GM23338 (cell line): Measurements from ENCODE around the gene SEC14L1. TPM values are rescaled to one million over a fixed set of nuclear protein-coding genes. Genes with fewer than 3 reads are reported as not detected.
A peak's percentile ranks its signal among the peaks of the same experiment; 100 is the strongest.

Experiments used
- ATAC-seq: fragments of 200-7000 bp; cut with Tn5 transposase; 3 replicates; pipeline ENCODE4 v1.9.1; 2020
- DNase-seq: peaks from one replicate; pipeline ENCODE4 v3.0.0-alpha.2; 2015; ENCODE audit warnings: low spot score
- H2AFZ ChIP-seq: fragments of 200-600 bp; sonication (generic); 2 replicates; pipeline ENCODE4 v1.8.0; 2016; ENCODE audit warnings: antibody characterized with exemption, mild to moderate bottlenecking, moderate library complexity
- H3F3A ChIP-seq: fragments of 200-600 bp; sonication (generic); replicated peaks from 2 replicates; pipeline ENCODE4 v1.8.0; 2017; ENCODE audit warnings: antibody characterized with exemption, mixed run types, low read depth
- H3K27ac ChIP-seq: fragments of 200-600 bp; sonication (generic); 2 replicates; pipeline ENCODE4 v1.6.1; 2016; ENCODE audit warnings: low read depth
- H3K27me3 ChIP-seq: fragments of 200-600 bp; sonication (generic); 2 replicates; pipeline ENCODE4 v1.8.0; 2016; ENCODE audit warnings: mild to moderate bottlenecking, mixed run types, moderate library complexity; ENCODE audit not compliant: insufficient read depth
- H3K36me3 ChIP-seq: fragments of 200-600 bp; sonication (generic); 2 replicates; pipeline ENCODE4 v1.8.0; 2016; ENCODE audit warnings: mild to moderate bottlenecking; ENCODE audit not compliant: insufficient read depth
- H3K4me1 ChIP-seq: fragments of 200-600 bp; sonication (generic); 2 replicates; pipeline ENCODE4 v1.8.0; 2016; ENCODE audit warnings: mild to moderate bottlenecking, moderate library complexity; ENCODE audit not compliant: insufficient read depth
- H3K4me2 ChIP-seq: fragments of 200-600 bp; sonication (generic); 2 replicates; pipeline ENCODE4 v1.7.1; 2017; ENCODE audit warnings: mixed run types
- H3K4me3 ChIP-seq: fragments of 200-600 bp; sonication (generic); 2 replicates; pipeline ENCODE4 v1.6.1; 2016; ENCODE audit warnings: mixed run types
- H3K79me2 ChIP-seq: fragments of 200-600 bp; sonication (generic); replicated peaks from 2 replicates; pipeline ENCODE4 v1.8.0; 2017; ENCODE audit warnings: mild to moderate bottlenecking; ENCODE audit not compliant: insufficient read depth
- H3K9me2 ChIP-seq: fragments of 200-600 bp; sonication (generic); 2 replicates; pipeline ENCODE4 v1.8.0; 2017; ENCODE audit not compliant: insufficient read depth
- H4K20me1 ChIP-seq: fragments of 200-600 bp; sonication (generic); replicated peaks from 2 replicates; pipeline ENCODE4 v1.8.0; 2017; ENCODE audit warnings: mild to moderate bottlenecking; ENCODE audit not compliant: insufficient read depth
- H3K27ac Mint-ChIP-seq: 2 replicates; pipeline ENCODE4 v1.8.0; 2020; ENCODE audit warnings: inconsistent platforms, mild to moderate bottlenecking, moderate library complexity, mixed read lengths
- H3K27me3 Mint-ChIP-seq: 3 replicates; pipeline ENCODE4 v1.8.0; 2022; ENCODE audit warnings: low read depth, mild to moderate bottlenecking, moderate library complexity, mixed read lengths, inconsistent platforms; ENCODE audit not compliant: insufficient read depth, poor library complexity
- H3K36me3 Mint-ChIP-seq: 3 replicates; pipeline ENCODE4 v1.8.0; 2021; ENCODE audit warnings: low read depth, mild to moderate bottlenecking, inconsistent platforms, moderate library complexity, mixed read lengths
- H3K4me1 Mint-ChIP-seq: 3 replicates; pipeline ENCODE4 v1.8.0; 2020; ENCODE audit warnings: mild to moderate bottlenecking, inconsistent platforms, mixed read lengths
- H3K4me3 Mint-ChIP-seq: 3 replicates; pipeline ENCODE4 v1.8.0; 2021; ENCODE audit warnings: moderate library complexity, mild to moderate bottlenecking, inconsistent platforms, mixed read lengths
- H3K9me3 Mint-ChIP-seq: 3 replicates; pipeline ENCODE4 v1.8.0; 2020; ENCODE audit warnings: moderate library complexity, mild to moderate bottlenecking, inconsistent platforms, mixed read lengths
- CREB1 ChIP-seq: fragments of 250-450 bp; sonication (Bioruptor Pico); IDR thresholded peaks from 2 replicates; pipeline ENCODE4 v1.5.0; 2020; ENCODE audit warnings: low read depth, mild to moderate bottlenecking, moderate library complexity
- EZH2 ChIP-seq: fragments of 200-600 bp; sonication (generic); IDR thresholded peaks from one replicate; pipeline ENCODE4 v1.8.0; 2017; ENCODE audit warnings: antibody characterized with exemption, mild to moderate bottlenecking, low read depth; ENCODE audit not compliant: unreplicated experiment
- EZH2phosphoT487 ChIP-seq: fragments of 200-600 bp; sonication (generic); IDR thresholded peaks from one replicate; pipeline ENCODE4 v1.8.1; 2018; ENCODE audit warnings: antibody characterized with exemption; ENCODE audit not compliant: unreplicated experiment
- JUNB ChIP-seq: IDR thresholded peaks from one replicate; pipeline ENCODE4 v1.6.1; 2016; ENCODE audit warnings: antibody characterized with exemption; ENCODE audit not compliant: unreplicated experiment
- POLR2AphosphoS5 ChIP-seq: IDR thresholded peaks from 2 replicates; pipeline ENCODE4 v1.6.1; 2016; ENCODE audit warnings: antibody characterized with exemption, low read depth
- STAT1 ChIP-seq: IDR thresholded peaks from one replicate; pipeline ENCODE4 v1.6.1; 2016; ENCODE audit warnings: antibody characterized with exemption; ENCODE audit not compliant: unreplicated experiment
- ZNF114 ChIP-seq: fragments of 250-450 bp; sonication (Bioruptor Pico); IDR thresholded peaks from 2 replicates; pipeline ENCODE4 v1.5.0; 2020; ENCODE audit warnings: mild to moderate bottlenecking, moderate library complexity
- ZNF331 ChIP-seq: fragments of 250-450 bp; sonication (Bioruptor Pico); IDR thresholded peaks from 2 replicates; pipeline ENCODE4 v1.5.0; 2020; ENCODE audit warnings: low read depth, mild to moderate bottlenecking, moderate library complexity
- polyA plus RNA-seq: library from polyadenylated mRNA; unstranded; fragments of >200 nt; fragmentation: Nextera tagmentation; extraction: Ambion mirVana; gene quantifications from 2 replicates; pipeline ENCODE4 v1.2.1, GENCODE V29; 2016
- total RNA-seq: library from RNA; depleted of rRNA; stranded (reverse); fragments of >200 nt; shearing (Covaris generic); gene quantifications from 2 replicates; pipeline ENCODE4 v1.2.3, GENCODE V29; 2014
- TF ChIP-seq, protein P1 (sequence below): IDR thresholded peaks from one replicate; pipeline ENCODE4 v1.6.1; 2018; ENCODE audit warnings: antibody characterized with exemption; ENCODE audit not compliant: unreplicated experiment
- TF ChIP-seq, protein P2 (sequence below): IDR thresholded peaks from 2 replicates; pipeline ENCODE4 v1.6.1; 2016; ENCODE audit warnings: antibody characterized with exemption
- TF ChIP-seq, protein P3 (sequence below): fragments of 250-450 bp; sonication (Bioruptor Pico); IDR thresholded peaks from 2 replicates; pipeline ENCODE4 v1.5.0; 2020; ENCODE audit warnings: mild to moderate bottlenecking, moderate library complexity
- TF ChIP-seq, protein P4 (sequence below), 2 experiments: fragments of 200-600 bp in 1 of 2; sonication (generic) in 1 of 2; conservative IDR thresholded peaks; 2 replicates each; pipeline versions ENCODE4 v1.5.1 to v1.6.1; 2016 to 2017; ENCODE audit warnings: antibody characterized with exemption in 2 of 2, low read depth in 2 of 2, mild to moderate bottlenecking in 2 of 2, moderate library complexity in 1 of 2

SEC14L1 gene
- total and polyA plus RNA-seq, 2 experiments from 2014 or later = 26.8 to 54.8 TPM

DNA sequence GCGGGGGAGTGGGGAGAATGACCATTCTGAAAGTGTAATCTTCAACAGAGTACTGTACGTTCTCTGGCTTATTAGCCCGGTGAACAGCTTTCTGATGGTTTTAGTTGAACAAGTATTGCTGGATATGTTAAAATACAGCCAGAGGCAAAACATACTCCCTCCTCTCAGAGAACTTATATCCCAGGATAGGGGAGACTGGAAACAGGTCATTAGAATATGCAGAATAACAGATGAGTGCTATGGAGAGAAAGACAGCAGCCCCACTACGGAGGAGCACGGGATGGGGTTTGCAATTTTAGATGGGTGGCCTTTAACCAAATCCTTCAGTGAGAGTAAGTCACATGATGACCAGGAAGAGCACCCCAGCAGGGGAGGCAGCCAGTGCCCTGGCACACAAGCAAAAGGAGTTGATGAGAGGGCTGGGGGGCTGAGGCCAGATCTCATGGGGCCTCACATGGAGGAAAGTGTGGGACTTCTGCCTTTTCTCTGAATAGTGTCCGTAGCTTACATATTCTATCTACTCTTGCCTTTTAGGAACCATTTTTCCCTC is 43.1 kb upstream of the SEC14L1 start (continued):
- TF ChIP-seq JUNB (no peak), STAT1 (no peak), ZNF114 (CRISPR knock-in tag) (no peak), EZH2phosphoT487 (no peak)
- TF ChIP-seq, protein P1, sequence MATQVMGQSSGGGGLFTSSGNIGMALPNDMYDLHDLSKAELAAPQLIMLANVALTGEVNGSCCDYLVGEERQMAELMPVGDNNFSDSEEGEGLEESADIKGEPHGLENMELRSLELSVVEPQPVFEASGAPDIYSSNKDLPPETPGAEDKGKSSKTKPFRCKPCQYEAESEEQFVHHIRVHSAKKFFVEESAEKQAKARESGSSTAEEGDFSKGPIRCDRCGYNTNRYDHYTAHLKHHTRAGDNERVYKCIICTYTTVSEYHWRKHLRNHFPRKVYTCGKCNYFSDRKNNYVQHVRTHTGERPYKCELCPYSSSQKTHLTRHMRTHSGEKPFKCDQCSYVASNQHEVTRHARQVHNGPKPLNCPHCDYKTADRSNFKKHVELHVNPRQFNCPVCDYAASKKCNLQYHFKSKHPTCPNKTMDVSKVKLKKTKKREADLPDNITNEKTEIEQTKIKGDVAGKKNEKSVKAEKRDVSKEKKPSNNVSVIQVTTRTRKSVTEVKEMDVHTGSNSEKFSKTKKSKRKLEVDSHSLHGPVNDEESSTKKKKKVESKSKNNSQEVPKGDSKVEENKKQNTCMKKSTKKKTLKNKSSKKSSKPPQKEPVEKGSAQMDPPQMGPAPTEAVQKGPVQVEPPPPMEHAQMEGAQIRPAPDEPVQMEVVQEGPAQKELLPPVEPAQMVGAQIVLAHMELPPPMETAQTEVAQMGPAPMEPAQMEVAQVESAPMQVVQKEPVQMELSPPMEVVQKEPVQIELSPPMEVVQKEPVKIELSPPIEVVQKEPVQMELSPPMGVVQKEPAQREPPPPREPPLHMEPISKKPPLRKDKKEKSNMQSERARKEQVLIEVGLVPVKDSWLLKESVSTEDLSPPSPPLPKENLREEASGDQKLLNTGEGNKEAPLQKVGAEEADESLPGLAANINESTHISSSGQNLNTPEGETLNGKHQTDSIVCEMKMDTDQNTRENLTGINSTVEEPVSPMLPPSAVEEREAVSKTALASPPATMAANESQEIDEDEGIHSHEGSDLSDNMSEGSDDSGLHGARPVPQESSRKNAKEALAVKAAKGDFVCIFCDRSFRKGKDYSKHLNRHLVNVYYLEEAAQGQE = no peak

DNA sequence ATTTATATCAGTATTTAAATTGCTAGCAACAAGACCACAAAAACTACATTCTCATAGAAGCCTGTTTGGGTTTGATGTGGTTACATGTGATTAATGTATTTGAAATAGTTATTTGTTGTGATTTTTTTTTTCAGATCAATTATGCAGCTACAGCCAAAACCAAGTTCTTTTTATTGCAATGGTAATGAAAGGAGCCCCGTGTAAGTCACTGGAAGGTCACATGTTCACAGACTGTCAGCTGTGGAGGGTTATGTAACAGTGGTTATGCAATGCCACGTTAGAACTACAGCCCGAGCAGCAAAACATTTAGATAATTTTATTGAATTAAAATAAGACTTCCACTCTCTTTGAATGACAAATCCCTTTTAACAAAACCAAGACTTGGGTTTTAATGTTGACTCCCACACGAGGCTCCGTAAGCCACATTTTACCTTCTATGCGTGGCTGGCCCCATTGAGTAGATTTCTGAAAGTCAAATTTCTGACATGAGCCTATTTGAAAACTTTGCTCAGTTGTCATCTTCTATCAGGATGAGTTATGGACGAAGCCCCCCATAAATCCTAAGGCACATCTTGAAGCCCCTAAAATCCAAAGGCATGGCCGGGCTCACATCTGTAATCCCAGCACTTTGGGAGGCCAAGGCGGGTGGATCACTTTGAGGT is 41.8 kb upstream of the SEC14L1 start:
- Mint-ChIP-seq H3K4me3 (no peak overlapping the region), H3K36me3 (peaks cover 42% of the 10 kb centered on the region), H3K27ac (0 out of 2 replicates have a peak overlapping the region, but pooled peaks have one; percentile 46), H3K9me3 (no peaks in the 10 kb centered on the region), H3K27me3 (peaks cover 9% of the 10 kb centered on the region), H3K4me1 (peaks cover 23% of the 10 kb centered on the region)
- no peak overlapping the region for H3K4me3 ChIP-seq
- no peaks in the 10 kb centered on the region for H3F3A ChIP-seq
- no peak overlapping the region for H2AFZ ChIP-seq
- no peaks in the 10 kb centered on the region for H3K79me2 ChIP-seq
- ATAC-seq (no peak), DNase-seq (no peak)
- no peak overlapping the region for H3K4me2 ChIP-seq
- H3K36me3 ChIP-seq = no peaks in the 10 kb centered on the region; the same call in 1 of the 2 replicates
- peaks cover 6% of the 10 kb centered on the region; the same call in 1 of the 2 replicates for H3K4me1 ChIP-seq
- H3K27me3 ChIP-seq = no peaks in the 10 kb centered on the region
- no peaks in the 10 kb centered on the region for H3K9me2 ChIP-seq
- H4K20me1 ChIP-seq = no peaks in the 10 kb centered on the region; the same call in 1 of the 2 replicates
- H3K27ac ChIP-seq = no peak overlapping the region
- TF ChIP-seq, protein P2, sequence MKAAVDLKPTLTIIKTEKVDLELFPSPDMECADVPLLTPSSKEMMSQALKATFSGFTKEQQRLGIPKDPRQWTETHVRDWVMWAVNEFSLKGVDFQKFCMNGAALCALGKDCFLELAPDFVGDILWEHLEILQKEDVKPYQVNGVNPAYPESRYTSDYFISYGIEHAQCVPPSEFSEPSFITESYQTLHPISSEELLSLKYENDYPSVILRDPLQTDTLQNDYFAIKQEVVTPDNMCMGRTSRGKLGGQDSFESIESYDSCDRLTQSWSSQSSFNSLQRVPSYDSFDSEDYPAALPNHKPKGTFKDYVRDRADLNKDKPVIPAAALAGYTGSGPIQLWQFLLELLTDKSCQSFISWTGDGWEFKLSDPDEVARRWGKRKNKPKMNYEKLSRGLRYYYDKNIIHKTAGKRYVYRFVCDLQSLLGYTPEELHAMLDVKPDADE = no peak
- TF ChIP-seq, protein P3, sequence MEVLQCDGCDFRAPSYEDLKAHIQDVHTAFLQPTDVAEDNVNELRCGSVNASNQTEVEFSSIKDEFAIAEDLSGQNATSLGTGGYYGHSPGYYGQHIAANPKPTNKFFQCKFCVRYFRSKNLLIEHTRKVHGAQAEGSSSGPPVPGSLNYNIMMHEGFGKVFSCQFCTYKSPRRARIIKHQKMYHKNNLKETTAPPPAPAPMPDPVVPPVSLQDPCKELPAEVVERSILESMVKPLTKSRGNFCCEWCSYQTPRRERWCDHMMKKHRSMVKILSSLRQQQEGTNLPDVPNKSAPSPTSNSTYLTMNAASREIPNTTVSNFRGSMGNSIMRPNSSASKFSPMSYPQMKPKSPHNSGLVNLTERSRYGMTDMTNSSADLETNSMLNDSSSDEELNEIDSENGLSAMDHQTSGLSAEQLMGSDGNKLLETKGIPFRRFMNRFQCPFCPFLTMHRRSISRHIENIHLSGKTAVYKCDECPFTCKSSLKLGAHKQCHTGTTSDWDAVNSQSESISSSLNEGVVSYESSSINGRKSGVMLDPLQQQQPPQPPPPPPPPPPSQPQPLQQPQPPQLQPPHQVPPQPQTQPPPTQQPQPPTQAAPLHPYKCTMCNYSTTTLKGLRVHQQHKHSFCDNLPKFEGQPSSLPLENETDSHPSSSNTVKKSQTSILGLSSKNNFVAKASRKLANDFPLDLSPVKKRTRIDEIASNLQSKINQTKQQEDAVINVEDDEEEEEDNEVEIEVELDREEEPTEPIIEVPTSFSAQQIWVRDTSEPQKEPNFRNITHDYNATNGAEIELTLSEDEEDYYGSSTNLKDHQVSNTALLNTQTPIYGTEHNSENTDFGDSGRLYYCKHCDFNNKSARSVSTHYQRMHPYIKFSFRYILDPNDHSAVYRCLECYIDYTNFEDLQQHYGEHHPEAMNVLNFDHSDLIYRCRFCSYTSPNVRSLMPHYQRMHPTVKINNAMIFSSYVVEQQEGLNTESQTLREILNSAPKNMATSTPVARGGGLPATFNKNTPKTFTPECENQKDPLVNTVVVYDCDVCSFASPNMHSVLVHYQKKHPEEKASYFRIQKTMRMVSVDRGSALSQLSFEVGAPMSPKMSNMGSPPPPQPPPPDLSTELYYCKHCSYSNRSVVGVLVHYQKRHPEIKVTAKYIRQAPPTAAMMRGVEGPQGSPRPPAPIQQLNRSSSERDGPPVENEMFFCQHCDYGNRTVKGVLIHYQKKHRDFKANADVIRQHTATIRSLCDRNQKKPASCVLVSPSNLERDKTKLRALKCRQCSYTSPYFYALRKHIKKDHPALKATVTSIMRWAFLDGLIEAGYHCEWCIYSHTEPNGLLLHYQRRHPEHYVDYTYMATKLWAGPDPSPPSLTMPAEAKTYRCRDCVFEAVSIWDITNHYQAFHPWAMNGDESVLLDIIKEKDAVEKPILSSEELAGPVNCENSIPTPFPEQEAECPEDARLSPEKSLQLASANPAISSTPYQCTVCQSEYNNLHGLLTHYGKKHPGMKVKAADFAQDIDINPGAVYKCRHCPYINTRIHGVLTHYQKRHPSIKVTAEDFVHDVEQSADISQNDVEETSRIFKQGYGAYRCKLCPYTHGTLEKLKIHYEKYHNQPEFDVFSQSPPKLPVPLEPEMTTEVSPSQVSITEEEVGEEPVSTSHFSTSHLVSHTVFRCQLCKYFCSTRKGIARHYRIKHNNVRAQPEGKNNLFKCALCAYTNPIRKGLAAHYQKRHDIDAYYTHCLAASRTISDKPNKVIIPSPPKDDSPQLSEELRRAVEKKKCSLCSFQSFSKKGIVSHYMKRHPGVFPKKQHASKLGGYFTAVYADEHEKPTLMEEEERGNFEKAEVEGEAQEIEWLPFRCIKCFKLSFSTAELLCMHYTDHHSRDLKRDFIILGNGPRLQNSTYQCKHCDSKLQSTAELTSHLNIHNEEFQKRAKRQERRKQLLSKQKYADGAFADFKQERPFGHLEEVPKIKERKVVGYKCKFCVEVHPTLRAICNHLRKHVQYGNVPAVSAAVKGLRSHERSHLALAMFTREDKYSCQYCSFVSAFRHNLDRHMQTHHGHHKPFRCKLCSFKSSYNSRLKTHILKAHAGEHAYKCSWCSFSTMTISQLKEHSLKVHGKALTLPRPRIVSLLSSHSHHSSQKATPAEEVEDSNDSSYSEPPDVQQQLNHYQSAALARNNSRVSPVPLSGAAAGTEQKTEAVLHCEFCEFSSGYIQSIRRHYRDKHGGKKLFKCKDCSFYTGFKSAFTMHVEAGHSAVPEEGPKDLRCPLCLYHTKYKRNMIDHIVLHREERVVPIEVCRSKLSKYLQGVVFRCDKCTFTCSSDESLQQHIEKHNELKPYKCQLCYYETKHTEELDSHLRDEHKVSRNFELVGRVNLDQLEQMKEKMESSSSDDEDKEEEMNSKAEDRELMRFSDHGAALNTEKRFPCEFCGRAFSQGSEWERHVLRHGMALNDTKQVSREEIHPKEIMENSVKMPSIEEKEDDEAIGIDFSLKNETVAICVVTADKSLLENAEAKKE (CRISPR knock-in tag) = no peak
- TF ChIP-seq ZNF114 (CRISPR knock-in tag) (no peak), EZH2 (no peak), CREB1 (CRISPR knock-in tag) (no peak), ZNF331 (CRISPR knock-in tag) (no peak), STAT1 (no peak), POLR2AphosphoS5 (no peak)
- TF ChIP-seq, protein P4, sequence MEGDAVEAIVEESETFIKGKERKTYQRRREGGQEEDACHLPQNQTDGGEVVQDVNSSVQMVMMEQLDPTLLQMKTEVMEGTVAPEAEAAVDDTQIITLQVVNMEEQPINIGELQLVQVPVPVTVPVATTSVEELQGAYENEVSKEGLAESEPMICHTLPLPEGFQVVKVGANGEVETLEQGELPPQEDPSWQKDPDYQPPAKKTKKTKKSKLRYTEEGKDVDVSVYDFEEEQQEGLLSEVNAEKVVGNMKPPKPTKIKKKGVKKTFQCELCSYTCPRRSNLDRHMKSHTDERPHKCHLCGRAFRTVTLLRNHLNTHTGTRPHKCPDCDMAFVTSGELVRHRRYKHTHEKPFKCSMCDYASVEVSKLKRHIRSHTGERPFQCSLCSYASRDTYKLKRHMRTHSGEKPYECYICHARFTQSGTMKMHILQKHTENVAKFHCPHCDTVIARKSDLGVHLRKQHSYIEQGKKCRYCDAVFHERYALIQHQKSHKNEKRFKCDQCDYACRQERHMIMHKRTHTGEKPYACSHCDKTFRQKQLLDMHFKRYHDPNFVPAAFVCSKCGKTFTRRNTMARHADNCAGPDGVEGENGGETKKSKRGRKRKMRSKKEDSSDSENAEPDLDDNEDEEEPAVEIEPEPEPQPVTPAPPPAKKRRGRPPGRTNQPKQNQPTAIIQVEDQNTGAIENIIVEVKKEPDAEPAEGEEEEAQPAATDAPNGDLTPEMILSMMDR (conservative IDR thresholded peaks at IDR 0.05; ENCODE audit: low read depth in 2 of 2) = no peak
